Immature natural killer cell (primary cell): ENCODE results near the gene WDPCP. TPM values are rescaled to one million over a fixed set of nuclear protein-coding genes. Genes with fewer than 3 reads are reported as not detected.
A peak's percentile ranks its signal among the peaks of the same experiment; 100 is the strongest.

Experiments used
- DNase-seq, 3 donors: peaks; one replicate each; pipeline ENCODE4 v3.0.0; 2022; ENCODE audit warnings: mixed read lengths in 1 of 3
- H3K27ac Mint-ChIP-seq, 6 donors: one replicate each; pipeline ENCODE4 v1.8.0; 2020; ENCODE audit warnings: mixed read lengths in 6 of 6, mild to moderate bottlenecking in 5 of 6, inconsistent platforms in 4 of 6, moderate library complexity in 3 of 6
- H3K27me3 Mint-ChIP-seq, 3 donors: one replicate each; pipeline ENCODE4 v1.8.0; 2020 to 2021; ENCODE audit warnings: low read depth in 3 of 3, mild to moderate bottlenecking in 3 of 3, mixed read lengths in 3 of 3, moderate library complexity in 3 of 3, inconsistent platforms in 1 of 3
- H3K36me3 Mint-ChIP-seq, 3 donors: one replicate each; pipeline ENCODE4 v1.8.0; 2020; ENCODE audit warnings: mixed read lengths in 3 of 3, inconsistent platforms in 2 of 3, mild to moderate bottlenecking in 2 of 3
- H3K4me1 Mint-ChIP-seq, 2 donors: one replicate each; pipeline ENCODE4 v1.8.0; 2020; ENCODE audit warnings: inconsistent platforms in 2 of 2, mild to moderate bottlenecking in 2 of 2, mixed read lengths in 2 of 2, moderate library complexity in 1 of 2
- H3K4me3 Mint-ChIP-seq, 5 donors: one replicate each; pipeline ENCODE4 v1.8.0; 2020; ENCODE audit warnings: mild to moderate bottlenecking in 5 of 5, mixed read lengths in 5 of 5, inconsistent platforms in 3 of 5, moderate library complexity in 3 of 5
- H3K9me3 Mint-ChIP-seq, 6 donors: one replicate each; pipeline ENCODE4 v1.8.0; 2020; ENCODE audit warnings: mild to moderate bottlenecking in 6 of 6, mixed read lengths in 6 of 6, inconsistent platforms in 4 of 6, moderate library complexity in 3 of 6
- polyA plus RNA-seq, 3 donors: library from polyadenylated mRNA; unstranded; fragments of 300-500 nt; fragmentation: Illumina TruSeq; gene quantifications; one replicate each; pipeline ENCODE4 v1.2.3, GENCODE V29; 2021

Gene WDPCP
- polyA plus RNA-seq, 3 donors from 2014 or later, result 4.3 to 7.7 (median 5.6) TPM

- Mint-ChIP-seq H3K36me3 (peaks cover 22 to 26% (median 24%) of the 10 kb centered on the region in 3 donors), H3K4me3 (no peak overlapping the region), H3K27me3 (peaks cover 0 to 5% (median 0%) of the 10 kb centered on the region in 3 donors), H3K4me1 (peaks cover 9 to 18% of the 10 kb centered on the region in 2 donors), H3K9me3 (peaks cover 5 to 22% (median 11%) of the 10 kb centered on the region in 6 donors), H3K27ac (no peak overlapping the region)
- DNase-seq, result no peak
These were observed 35.2 kb downstream of the WDPCP start for GRCh38 chr2:63553049-63553448.

DNA sequence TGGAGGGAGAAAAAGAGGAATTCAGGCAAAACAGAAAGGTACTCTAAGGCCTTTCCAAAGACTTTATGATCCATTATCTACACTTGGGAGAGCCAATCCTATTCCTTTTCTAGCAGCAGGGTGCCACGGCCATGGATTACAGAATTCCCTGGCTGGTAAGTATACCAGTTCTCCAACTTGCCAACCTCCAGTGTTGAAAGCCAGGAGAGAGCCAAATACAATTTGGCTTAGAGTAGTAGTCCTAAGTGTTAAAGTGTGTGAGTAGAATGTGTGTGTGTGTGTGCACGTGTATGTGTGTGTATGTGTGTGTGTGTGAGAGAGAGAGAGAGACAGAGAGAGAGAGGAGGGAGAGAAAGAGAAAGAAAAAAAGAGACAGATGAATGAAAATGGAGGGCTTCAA, 43.3 kb downstream of the WDPCP start:
- H3K27ac Mint-ChIP-seq, result no peak overlapping the region
- H3K9me3 Mint-ChIP-seq, result no peaks in the 10 kb centered on the region
- H3K4me3 Mint-ChIP-seq, result no peak overlapping the region
- DNase-seq, result no peak
- no peaks in the 10 kb centered on the region for H3K36me3 Mint-ChIP-seq
- peaks cover 3 to 5% of the 10 kb centered on the region in 2 donors for H3K4me1 Mint-ChIP-seq
- peaks cover 0 to 3% (median 0%) of the 10 kb centered on the region in 3 donors for H3K27me3 Mint-ChIP-seq

GRCh38 chr2:63544017-63544627, 44.2 kb downstream of the WDPCP start:
- no peaks in the 10 kb centered on the region for H3K4me1 Mint-ChIP-seq
- no peaks in the 10 kb centered on the region for H3K36me3 Mint-ChIP-seq
- H3K27me3 Mint-ChIP-seq, result no peaks in the 10 kb centered on the region
- H3K27ac Mint-ChIP-seq, result no peak overlapping the region
- no peaks in the 10 kb centered on the region for H3K9me3 Mint-ChIP-seq
- H3K4me3 Mint-ChIP-seq, result no peak overlapping the region
- no peak for DNase-seq

GRCh38 chr2:63539416-63540162, 48.7 kb downstream of the WDPCP start:
- Mint-ChIP-seq H3K27ac (no peak overlapping the region), H3K36me3 (peaks cover 4 to 8% (median 6%) of the 10 kb centered on the region in 3 donors), H3K4me1 (no peaks in the 10 kb centered on the region), H3K4me3 (no peak overlapping the region), H3K9me3 (peaks cover 1 to 18% (median 10%) of the 10 kb centered on the region in 6 donors), H3K27me3 (peaks cover 0 to 3% (median 0%) of the 10 kb centered on the region in 3 donors)
- no peak for DNase-seq

- H3K4me1 Mint-ChIP-seq, result peaks cover 0 to 2% of the 10 kb centered on the region in 2 donors
- peaks cover 11 to 23% (median 14%) of the 10 kb centered on the region in 6 donors for H3K9me3 Mint-ChIP-seq
- no peak overlapping the region for H3K27ac Mint-ChIP-seq
- H3K27me3 Mint-ChIP-seq, result peaks cover 0 to 3% (median 0%) of the 10 kb centered on the region in 3 donors
- peaks cover 4 to 11% (median 8%) of the 10 kb centered on the region in 3 donors for H3K36me3 Mint-ChIP-seq
- no peak for DNase-seq
- no peak overlapping the region for H3K4me3 Mint-ChIP-seq
These were observed 49.9 kb downstream of the WDPCP start for GRCh38 chr2:63538390-63538789.

GRCh38 chr2:63537306-63537705, 51.0 kb downstream of the WDPCP start:
- peaks cover 12 to 34% (median 22%) of the 10 kb centered on the region in 6 donors for H3K9me3 Mint-ChIP-seq
- peaks cover 0 to 3% (median 0%) of the 10 kb centered on the region in 3 donors for H3K27me3 Mint-ChIP-seq
- H3K27ac Mint-ChIP-seq, result no peak overlapping the region
- no peak overlapping the region for H3K4me3 Mint-ChIP-seq
- H3K36me3 Mint-ChIP-seq, result peaks cover 7 to 17% (median 8%) of the 10 kb centered on the region in 3 donors
- DNase-seq, result no peak
- H3K4me1 Mint-ChIP-seq, result peaks cover 0 to 3% of the 10 kb centered on the region in 2 donors

DNA sequence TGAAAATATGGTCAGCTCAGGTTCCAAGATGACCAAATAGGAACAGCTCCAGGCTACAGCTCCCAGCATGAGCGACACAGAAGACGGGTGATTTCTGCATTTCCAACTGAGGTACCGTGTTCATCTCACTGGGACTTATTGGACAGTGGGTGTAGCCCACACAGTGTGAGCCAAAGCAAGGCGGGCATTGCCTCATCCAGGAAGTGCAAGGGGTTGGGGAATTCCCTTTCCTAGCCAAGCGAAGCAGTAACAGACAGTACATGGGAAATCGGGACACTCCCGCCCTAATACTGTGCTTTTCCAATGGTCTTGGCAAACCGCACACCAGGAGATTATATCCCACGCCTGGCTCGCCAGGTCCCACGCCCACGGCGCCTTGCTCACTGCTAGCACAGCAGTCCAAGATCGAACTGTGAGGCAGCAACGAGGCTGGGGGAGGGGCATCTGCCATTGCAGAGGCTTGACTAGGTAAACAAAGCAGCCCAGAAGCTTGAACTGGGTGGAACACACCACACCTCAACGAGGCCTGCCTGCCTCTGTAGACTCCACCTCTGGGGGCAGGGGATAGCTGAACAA, 57.5 kb downstream of the WDPCP start:
- H3K4me3 Mint-ChIP-seq, result no peak overlapping the region
- no peak for DNase-seq
- H3K27me3 Mint-ChIP-seq, result no peaks in the 10 kb centered on the region
- H3K4me1 Mint-ChIP-seq, result peaks cover 0 to 3% of the 10 kb centered on the region in 2 donors
- no peak overlapping the region for H3K27ac Mint-ChIP-seq
- peaks cover 9 to 23% (median 12%) of the 10 kb centered on the region in 3 donors for H3K36me3 Mint-ChIP-seq
- peaks cover 11 to 42% (median 30%) of the 10 kb centered on the region in 6 donors for H3K9me3 Mint-ChIP-seq

GRCh38 chr2:63525905-63526304, 62.4 kb downstream of the WDPCP start:
- Mint-ChIP-seq H3K9me3 (peaks cover 24 to 48% (median 30%) of the 10 kb centered on the region in 6 donors), H3K4me1 (peaks cover 6 to 31% of the 10 kb centered on the region in 2 donors), H3K36me3 (peaks cover 11 to 24% (median 17%) of the 10 kb centered on the region in 3 donors), H3K27ac (peak overlapping the region in 2 of 6 donors; percentile 32 to 52), H3K4me3 (no peak overlapping the region), H3K27me3 (no peaks in the 10 kb centered on the region)
- no peak for DNase-seq

- H3K27me3 Mint-ChIP-seq, result peaks cover 0 to 2% (median 0%) of the 10 kb centered on the region in 3 donors
- H3K4me3 Mint-ChIP-seq, result no peak overlapping the region
- H3K27ac Mint-ChIP-seq, result no peak overlapping the region
- H3K4me1 Mint-ChIP-seq, result peaks cover 6 to 31% of the 10 kb centered on the region in 2 donors
- peaks cover 30 to 56% (median 37%) of the 10 kb centered on the region in 6 donors for H3K9me3 Mint-ChIP-seq
- peaks cover 18 to 28% (median 27%) of the 10 kb centered on the region in 3 donors for H3K36me3 Mint-ChIP-seq
- no peak for DNase-seq
These were observed 65.3 kb downstream of the WDPCP start for GRCh38 chr2:63522950-63523349.

GRCh38 chr2:63520793-63521192, 67.5 kb downstream of the WDPCP start:
- Mint-ChIP-seq H3K27me3 (peaks cover 0 to 2% (median 0%) of the 10 kb centered on the region in 3 donors), H3K4me1 (peaks cover 6 to 31% of the 10 kb centered on the region in 2 donors), H3K9me3 (peaks cover 29 to 54% (median 37%) of the 10 kb centered on the region in 6 donors), H3K4me3 (no peak overlapping the region), H3K27ac (no peak overlapping the region), H3K36me3 (peaks cover 22 to 31% (median 28%) of the 10 kb centered on the region in 3 donors)
- no peak for DNase-seq

DNA sequence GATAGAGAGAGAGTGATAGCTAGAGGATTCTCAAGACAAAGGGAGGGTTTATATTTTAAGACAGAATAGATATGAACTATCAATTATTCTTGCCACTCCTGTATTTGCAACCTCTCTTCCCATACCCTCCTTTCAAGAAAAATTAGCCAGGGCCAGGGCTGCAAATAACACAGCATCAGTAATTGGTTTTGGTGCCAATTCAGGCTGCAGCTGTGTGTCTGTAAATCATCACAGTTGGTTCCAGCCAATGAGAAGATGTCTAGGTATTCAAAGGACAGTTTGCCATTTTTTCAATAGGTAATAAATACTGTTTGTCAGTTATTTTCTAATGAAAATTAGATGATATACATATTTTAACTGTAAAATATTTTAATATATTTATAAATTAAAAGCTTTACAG, 73.5 kb downstream of the WDPCP start:
- Mint-ChIP-seq H3K36me3 (peaks cover 15 to 24% (median 20%) of the 10 kb centered on the region in 3 donors), H3K4me1 (peaks cover 0 to 7% of the 10 kb centered on the region in 2 donors), H3K27ac (no peak overlapping the region), H3K4me3 (no peak overlapping the region), H3K9me3 (peaks cover 16 to 33% (median 27%) of the 10 kb centered on the region in 6 donors), H3K27me3 (no peaks in the 10 kb centered on the region)
- DNase-seq, result no peak

DNA sequence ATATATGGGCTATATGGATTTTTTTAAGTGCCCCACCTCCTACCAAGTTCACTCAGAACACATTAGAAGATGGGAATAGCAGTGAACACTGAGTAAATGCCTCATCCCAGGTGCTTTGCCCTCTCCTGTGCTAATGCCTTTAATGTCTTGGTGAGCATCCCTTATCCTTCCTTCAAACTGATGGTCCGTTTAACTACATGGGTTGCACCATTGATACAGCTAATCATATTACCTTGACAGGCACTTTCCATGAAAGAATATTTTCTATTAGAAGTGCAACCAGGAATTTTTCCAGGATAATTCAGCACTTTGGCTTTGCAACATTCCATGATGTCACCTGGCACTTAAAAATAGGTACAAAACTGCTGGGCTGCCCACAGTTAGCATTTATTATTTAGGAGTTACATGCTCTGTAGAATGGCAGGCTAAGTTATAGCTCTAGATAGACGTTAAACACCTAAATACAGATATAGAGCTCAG, 74.0 kb downstream of the WDPCP start:
- H3K9me3 Mint-ChIP-seq, result peaks cover 16 to 33% (median 27%) of the 10 kb centered on the region in 6 donors
- H3K4me3 Mint-ChIP-seq, result no peak overlapping the region
- H3K27ac Mint-ChIP-seq, result no peak overlapping the region
- H3K36me3 Mint-ChIP-seq, result peaks cover 17 to 27% (median 21%) of the 10 kb centered on the region in 3 donors
- no peak for DNase-seq
- H3K4me1 Mint-ChIP-seq, result peaks cover 0 to 7% of the 10 kb centered on the region in 2 donors
- H3K27me3 Mint-ChIP-seq, result no peaks in the 10 kb centered on the region

DNA sequence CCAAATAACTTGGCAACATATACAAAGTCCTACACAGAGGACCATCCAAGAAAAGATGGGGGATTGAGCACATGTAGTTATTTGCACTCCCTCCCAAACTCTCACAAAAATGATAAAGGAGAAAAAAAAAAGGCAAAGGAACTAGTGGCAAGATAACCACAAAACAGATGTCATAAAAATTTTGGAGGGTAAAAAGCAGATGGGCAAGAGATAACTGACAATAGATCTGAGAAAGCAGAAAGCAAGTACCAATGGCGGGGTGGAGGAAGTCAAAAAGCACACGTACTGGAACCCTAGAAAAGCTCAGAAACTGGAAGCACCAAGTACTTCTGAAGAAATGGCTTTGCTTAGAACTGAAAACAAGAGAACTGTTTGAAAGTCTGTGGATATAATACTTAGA, 82.0 kb downstream of the WDPCP start:
- Mint-ChIP-seq H3K4me3 (no peak overlapping the region), H3K4me1 (peaks cover 20 to 35% of the 10 kb centered on the region in 2 donors), H3K9me3 (peaks cover 25 to 40% (median 27%) of the 10 kb centered on the region in 6 donors), H3K27me3 (peaks cover 0 to 4% (median 2%) of the 10 kb centered on the region in 3 donors), H3K27ac (no peak overlapping the region), H3K36me3 (peaks cover 15 to 27% (median 16%) of the 10 kb centered on the region in 3 donors)
- no peak for DNase-seq
